Suppressor macrophage treated with lipopolysaccharide for 1 hour (primary cell): ENCODE measurements around the gene MYBBP1A.
"Not testable (repeated sequence)": the region's sequence is repeated elsewhere in the genome, so short reads cannot be mapped to it uniquely, and the experiment has no call there.

Experiments used
- DNase-seq, 3 donors: peaks; one replicate each; pipeline ENCODE4 v3.0.0-alpha.2; 2020 to 2022

The MYBBP1A gene, protein sequence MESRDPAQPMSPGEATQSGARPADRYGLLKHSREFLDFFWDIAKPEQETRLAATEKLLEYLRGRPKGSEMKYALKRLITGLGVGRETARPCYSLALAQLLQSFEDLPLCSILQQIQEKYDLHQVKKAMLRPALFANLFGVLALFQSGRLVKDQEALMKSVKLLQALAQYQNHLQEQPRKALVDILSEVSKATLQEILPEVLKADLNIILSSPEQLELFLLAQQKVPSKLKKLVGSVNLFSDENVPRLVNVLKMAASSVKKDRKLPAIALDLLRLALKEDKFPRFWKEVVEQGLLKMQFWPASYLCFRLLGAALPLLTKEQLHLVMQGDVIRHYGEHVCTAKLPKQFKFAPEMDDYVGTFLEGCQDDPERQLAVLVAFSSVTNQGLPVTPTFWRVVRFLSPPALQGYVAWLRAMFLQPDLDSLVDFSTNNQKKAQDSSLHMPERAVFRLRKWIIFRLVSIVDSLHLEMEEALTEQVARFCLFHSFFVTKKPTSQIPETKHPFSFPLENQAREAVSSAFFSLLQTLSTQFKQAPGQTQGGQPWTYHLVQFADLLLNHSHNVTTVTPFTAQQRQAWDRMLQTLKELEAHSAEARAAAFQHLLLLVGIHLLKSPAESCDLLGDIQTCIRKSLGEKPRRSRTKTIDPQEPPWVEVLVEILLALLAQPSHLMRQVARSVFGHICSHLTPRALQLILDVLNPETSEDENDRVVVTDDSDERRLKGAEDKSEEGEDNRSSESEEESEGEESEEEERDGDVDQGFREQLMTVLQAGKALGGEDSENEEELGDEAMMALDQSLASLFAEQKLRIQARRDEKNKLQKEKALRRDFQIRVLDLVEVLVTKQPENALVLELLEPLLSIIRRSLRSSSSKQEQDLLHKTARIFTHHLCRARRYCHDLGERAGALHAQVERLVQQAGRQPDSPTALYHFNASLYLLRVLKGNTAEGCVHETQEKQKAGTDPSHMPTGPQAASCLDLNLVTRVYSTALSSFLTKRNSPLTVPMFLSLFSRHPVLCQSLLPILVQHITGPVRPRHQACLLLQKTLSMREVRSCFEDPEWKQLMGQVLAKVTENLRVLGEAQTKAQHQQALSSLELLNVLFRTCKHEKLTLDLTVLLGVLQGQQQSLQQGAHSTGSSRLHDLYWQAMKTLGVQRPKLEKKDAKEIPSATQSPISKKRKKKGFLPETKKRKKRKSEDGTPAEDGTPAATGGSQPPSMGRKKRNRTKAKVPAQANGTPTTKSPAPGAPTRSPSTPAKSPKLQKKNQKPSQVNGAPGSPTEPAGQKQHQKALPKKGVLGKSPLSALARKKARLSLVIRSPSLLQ (N-terminal part only)

DNA sequence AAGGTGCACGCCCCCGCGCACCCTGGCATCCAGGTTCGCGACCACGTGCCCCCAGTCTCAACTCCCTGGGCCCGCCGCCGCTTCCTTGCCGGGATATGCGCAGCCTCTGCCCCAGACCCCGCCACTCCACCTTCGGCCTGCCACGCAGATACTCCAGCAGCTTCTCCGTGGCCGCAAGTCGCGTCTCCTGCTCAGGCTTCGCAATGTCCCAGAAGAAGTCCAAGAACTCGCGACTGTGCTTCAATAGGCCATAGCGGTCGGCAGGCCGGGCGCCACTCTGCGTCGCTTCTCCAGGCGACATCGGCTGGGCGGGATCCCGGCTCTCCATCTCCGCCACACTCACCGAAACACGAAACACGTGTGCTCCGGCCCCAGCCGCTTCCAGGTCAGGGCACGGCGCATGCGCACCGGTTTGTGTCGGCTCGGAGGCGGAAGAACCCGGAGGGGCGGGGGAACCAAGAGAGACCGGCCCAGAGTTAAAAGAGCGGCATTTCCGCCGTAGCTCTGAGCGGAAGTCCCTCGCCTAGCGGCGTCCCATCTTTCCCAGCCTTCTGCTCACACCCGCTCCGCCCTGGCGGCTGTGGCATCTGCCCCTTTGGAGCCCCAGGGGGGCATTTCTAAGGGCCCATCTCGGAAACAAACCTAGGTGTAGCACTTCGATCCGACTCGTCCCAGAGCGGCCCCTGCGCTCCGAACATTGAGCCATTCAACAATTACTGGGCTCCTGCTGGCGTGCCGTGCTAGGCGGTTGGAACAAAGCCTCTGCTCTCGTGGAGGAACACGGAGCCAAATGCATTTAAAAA, at the start of gene MYBBP1A:
Gene MYBBP1A, minus strand, starts transcription at position 388 of the 803 bp plus-strand sequence. Its CDS starts 60 bp downstream, at position 328.
- peak; percentile 99 to 100 (median 99) for DNase-seq

DNA sequence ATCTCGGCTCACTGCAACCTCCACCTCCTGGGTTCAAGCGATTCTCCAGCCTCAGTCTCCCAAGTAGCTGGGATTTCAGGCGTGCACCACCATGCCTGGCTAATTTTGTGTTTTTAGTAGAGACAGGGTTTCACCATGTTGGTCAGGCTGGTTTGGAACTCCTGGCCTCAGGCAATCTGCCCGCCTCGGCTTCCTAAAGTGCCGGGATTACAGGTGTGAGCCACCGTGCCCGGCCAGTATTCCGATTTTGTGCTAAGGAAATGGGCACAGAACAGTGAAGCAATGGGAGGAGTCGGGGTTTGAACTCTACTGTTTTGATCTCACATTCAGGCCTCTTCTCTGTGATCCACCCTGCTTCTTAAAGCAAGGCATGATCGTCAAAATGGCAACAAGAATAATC, 49.6 kb upstream of the MYBBP1A start:
- not testable (repeated sequence) for DNase-seq

DNA sequence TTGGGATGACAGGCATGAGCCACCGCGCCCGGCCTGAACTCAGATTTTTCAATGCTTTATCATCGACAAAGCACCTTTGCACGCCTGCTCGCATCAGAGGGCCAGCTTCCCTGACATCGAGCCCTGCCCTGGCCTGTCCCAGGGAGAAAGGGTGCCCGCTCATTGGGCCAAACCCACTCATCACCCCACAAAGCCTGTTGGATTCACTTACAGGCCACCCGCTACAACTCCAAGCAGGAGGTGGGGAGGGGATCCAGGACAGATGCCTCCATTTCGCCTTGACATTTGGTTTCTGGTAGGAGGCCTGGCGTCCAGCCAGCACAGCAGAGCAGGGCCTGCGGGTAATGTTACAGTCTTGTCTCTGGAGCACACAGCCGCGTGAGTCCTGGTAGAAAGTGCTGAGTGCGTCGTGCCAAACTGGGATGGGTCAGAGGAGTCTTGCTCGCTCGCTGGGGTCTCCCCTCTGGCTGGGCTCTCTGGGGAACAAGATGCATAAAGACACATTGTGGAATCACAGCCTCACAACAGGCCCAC, 49.0 kb upstream of the MYBBP1A start:
- DNase-seq, result no peak

DNA sequence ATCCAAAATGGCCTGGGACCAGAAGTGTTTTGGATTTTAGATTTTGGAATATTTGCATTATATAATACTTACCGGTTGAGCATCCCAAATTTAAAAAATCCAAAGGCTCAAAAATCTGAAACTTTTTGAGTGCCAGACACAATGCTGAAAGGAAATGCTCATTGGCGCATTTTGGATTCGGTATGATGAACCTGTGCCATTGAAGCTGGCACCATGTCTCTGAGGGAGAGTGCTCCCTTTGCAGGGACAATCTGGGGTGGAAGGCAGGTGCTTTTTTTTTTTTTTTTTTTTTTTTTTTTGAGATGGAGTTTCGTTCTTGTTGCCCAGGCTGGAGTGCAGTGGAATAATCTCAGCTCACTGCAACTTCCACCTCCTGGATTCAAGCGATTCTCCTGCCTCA, 46.9 kb upstream of the MYBBP1A start:
- DNase-seq, result no peak

DNA sequence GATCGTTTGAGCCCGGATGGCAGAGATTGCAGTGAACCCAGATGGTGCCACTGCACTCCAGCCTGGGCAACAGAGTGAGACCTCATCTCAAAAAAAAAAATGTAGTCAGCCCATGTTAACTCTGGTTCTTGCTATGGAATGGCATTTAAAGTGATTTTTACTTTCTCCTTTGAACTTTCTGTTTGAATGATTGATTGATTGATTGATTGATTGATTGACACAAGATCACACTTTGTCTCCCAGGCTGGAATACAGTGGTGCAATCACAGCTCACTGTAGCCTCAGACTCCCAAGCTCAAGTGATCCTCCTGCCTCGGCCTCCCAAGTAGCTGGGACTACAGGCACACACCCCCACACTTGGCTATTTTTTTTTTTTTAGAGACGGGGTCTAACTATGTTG, 46.1 kb upstream of the MYBBP1A start:
- DNase-seq, result no peak

DNA sequence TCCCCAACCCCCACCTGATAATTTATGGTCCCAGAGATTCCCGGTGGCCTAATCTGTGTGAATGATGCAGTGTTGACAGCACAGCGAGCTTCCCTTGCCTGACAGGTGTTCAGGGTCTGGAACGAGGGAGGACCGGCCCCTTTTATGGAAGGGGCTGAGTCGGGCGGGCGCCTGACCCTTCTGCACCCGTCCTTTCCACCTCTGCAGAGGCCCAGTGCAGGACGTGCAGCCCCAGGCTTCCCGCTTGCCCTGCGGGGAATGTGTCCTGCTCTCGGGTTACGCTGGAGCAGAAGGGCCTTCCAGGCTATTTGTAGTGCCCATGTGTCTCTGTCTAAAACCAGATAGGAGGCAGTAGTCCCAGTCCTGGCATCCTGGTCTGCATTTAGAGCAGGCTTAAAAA, 45.4 kb upstream of the MYBBP1A start:
- no peak for DNase-seq

DNA sequence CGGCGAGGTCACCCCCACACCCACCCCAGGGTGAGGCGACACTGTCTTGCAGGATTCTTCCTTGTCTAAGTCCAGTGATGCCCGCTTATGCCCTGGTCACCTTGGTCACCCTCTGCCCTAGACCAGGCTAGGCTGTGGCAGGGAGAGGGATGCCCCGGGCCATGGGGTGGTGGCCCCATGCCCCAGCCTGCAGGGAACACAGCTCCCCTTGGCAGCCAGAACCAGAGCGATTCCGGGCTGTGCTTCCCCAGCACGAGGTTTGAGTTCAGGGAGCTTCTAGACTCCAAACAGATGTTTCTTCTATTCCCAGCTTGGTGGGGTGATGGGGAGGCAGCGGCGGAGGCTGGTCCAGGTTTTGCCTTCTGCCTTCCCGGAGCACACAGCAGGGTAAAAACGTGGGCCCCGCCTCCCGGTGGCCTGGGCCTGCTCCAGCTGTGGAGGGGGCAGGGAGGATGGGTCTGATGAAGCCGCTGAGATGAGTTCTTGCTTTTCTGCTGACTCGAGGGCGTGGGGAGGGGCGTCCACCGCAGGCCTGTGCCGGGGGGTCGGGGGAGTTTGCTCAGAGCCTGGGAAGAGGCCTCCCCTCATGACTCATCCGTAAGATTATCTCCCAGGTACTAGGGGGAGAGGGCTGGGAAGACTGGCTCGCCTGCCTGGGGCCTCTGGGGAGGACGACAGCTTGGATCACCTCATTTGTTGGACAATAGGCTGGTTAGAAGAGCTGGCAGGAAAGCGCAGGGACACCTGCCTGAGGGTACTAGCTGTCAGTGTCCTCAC, 44.5 kb upstream of the MYBBP1A start:
- no peak for DNase-seq

DNA sequence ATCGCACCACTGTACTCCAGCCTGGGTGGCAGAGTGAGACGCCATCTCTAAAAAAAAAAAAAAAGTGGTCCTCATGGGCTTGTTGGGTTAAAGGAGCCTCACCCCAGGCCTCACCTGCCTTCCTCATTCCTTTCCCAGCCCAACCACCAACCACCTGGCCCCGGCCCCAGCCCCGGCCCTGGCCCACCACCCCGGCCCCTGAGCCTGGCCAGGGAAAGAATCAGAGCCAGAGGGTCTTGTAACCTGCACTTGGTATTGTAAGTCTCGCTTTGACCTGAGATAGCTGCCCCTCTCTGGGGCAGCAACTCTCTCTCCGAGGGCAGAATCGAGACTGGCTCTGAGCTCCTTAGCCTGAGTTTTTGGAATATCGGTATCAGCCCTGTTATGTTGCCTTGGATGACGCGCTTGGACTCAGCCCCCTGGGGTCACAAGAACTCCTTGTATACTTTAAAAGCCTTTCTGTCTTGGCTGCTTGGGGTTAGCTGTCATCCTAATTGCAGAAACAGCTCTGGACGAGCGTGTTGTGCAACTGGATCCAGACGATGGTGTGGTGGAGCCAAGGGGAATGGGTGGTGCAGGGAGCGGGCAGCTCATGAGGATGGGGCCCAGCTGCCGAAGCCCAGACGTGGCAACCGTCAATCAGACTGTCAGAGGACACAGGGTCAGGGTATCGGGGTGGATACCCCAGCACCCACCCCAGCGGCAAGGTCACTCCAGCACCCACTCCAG, 43.8 kb upstream of the MYBBP1A start:
- no peak for DNase-seq

DNA sequence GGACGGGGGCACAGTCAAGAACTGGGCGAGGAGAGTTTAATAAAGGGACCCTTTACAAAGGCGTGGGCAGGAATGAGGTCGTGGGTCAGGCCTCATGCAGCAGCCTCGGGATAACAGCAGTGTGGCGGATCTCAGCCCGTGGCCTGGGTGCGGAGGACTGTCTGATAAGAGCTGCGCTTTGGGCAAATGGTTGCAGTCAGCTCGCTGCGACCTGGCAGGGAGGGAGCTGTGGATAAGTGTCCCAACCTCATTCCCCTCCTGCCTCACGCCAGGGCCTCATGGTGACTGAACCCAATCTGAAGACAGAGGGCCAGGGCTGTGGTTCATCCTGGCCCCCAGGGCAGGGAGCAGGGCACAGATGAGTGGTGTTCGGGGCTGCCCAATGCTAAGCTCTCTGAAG, 42.8 kb upstream of the MYBBP1A start:
- DNase-seq, result no peak

DNA sequence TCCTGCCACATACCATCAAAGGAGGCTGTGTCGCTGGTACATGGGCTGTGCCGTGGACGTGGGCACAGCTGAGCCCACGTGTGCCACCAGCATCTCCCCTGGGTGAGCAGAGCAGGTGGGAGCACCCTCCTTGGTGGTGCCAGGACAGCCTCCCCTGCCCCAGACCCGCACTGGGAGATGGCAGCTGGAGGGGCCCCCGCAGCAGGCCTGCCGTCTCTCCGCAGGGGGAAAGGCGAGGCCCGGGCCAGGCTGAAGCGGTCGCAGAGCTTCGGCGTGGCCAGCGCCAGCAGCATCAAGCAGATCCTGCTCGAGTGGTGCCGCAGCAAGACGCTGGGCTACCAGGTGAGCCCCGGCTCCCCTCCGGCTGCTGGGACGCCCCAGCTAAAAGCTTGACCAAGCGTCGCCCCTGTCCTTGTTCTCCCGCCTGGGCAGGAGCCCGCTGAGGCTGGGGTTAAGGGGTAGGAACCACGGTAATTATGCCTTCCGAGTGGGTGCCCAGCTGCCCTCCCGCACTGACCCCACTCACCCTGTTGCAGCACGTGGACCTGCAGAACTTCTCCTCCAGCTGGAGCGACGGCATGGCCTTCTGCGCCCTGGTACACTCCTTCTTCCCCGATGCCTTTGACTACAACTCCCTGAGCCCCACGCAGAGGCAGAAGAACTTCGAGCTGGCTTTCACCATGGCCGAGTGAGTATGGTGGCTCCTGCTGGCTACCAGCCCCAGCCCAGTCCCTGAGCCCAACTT, 41.6 kb upstream of the MYBBP1A start:
- DNase-seq, result no peak

DNA sequence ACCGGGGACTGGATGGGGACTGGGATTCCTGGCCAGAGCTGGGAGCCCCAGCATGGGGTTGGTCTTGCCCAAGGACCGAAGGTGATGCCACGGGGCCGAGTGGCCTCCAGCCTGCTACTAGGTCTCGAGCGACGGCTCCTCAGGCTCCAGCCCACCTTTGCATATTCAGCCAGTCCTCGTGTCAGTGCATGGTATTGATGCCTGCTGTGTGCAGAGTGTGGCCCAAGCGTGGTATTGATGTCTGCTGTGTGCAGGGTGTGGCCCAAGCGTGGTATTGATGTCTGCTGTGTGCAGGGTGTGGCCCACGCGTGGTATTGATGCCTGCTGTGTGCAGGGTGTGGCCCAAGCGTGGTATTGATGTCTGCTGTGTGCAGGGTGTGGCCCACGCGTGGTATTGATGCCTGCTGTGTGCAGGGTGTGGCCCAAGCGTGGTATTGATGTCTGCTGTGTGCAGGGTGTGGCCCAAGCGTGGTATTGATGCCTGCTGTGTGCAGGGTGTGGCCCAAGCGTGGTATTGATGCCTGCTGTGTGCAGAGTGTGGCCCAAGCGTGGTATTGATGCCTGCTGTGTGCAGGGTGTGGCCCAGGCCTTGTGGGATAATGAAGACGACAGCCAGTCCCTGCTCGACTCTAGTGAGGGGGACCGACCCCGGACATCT, 40.6 kb upstream of the MYBBP1A start:
- not testable (repeated sequence) for DNase-seq

DNA sequence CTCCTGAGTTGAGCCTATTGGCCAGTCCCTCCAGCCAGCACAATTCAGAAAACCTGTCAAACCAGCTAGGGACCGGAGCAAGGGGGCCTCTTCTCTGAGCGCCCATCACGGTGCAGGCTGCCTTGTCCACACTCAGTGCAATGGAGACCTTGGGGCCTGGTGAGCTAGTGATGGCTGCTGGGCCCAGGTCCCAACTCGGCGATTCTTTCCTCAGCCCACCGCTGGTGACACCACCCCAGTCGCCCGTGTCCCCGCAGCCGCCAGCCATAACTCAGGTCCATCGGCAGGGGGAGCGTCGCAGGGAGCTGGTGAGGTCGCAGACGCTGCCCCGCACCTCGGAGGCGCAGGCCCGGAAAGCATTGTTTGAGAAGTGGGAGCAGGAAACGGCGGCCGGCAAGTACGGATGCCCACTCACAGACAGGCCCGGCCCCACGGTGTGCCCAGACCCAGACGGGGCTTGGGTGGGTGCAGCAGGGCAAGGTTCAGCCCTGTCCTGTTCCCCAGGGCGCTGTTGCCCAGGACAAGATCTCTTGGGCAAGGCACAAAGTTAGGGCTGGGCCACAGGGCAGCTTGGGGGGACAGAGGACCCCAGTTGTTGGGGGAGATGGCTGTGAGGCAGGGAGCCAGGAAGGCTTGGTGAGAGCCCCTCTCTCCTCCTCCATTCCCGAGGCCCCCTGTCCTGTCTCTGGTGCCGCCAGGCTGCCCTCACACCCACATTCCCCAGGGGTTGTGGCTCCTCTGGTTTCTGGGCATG, 39.9 kb upstream of the MYBBP1A start:
- DNase-seq, result peak; percentile 60 to 79 (median 61)

DNA sequence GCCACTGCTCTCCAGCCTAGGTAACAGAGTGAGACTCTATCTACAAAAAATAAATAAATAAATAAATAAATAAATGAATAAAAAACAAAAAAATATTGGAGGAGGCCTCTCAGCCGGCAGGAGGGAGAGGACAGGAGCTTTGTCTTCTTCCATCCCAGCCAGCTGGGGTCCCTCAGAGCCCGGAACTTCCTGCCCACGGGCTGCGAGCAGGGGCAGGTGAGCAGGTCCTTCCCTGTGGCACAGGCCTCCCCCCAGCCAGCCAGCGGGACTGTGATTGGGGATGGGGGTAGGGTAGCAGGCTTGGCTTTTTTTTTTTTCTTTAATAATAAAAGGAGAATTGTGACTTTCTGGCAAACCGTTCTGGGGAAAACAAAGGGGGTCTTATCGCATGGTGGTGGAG, 39.2 kb upstream of the MYBBP1A start:
- no peak for DNase-seq

DNA sequence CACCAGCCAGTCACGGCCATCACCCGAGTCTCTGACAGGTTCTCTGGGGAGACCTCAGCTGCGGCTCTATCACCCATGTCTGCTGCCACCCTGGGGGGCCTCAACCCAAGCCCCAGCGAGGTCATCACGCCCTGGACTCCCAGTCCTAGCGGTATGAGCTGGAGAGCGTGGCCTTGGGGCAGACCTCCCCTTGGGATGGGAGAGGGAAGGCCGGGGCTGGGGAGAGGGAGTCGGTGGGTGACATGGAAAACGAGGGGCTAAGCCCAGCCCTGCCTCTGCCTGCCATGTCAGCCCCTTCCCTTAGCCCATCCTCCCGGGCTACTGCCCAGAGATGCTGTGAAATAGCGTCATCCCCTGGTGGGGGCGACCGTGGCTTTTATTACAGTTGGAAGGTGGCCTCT, 37.8 kb upstream of the MYBBP1A start:
- no peak for DNase-seq

DNA sequence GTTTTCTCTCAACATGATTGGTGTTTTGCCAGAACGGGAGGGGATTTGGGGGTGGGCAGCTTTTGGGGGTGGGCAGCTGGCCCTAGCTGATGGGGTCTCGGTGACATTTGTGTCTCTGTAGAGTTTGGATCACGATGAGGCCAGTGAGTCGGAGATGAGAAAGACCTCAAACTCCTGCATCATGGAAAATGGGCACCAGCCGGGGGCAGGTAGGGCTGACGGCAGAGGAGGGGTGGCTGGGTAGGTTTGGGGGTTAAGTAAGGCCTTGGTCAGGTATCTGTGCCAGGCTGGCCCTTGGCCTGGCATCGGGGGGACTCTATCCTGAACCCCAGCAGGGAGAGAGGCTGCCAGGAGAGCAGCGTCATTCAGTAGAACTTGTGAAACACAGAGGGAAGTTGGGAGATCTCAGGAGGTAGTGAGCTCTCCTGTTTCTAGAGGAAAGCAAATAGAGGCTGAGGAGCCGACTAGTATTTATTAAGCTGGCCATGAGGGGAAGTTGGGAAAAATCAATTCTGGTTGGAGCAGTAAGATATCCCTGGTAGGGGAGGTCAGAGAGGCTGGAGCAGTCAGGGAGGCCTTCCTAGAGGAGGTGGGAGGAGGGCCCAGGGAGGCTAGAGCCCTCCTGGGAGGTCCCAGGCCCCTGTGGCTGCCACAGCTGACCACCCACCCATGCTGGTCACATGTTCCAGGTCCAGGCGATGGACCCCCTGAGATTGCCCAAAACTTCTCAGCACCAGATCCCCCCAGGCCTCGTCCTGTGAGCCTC, 37.2 kb upstream of the MYBBP1A start:
- DNase-seq, result no peak

DNA sequence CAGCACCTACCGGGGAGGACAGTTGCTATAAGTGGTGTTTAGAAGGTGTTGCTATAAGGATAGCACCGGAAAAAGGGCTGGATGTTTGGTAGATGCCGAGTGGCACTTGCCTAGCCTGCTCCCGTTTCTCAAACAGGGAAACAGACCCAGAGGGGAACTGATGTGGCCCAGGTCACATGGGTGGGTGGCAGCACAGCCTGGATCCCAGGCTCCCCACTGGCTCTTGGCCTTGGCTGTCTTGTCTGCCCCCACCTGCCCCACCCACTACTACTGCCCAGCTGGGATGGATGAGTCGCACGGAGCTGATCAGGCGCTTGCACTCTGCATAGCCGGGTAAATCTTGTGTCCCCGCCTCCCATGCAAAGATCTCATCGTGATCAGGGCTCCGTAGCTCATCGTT, 36.3 kb upstream of the MYBBP1A start:
- peak; percentile 78 to 89 (median 86) for DNase-seq

DNA sequence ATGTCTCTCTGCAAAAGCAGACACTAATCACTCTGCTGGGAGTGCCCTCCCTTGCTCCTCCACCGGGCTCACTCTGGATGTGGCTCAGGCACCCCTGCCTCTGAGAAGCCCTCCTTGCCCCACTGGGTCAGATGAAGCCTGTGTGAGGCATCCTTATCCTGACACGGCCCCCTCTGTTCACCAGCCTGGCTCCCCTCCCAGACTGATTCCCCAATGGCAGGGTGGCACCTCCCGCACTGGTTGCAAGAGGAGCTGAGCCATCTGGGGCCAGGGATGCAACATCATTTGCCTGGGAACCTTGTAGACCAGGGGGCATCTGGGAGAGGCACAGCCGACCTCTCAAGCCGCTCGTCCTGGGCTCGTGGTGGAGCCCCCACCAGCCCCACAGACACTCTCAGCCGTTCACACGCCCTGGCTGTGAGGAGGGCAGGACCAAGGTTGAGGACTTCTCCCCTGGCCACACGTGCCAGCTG, 35.8 kb upstream of the MYBBP1A start:
- no peak for DNase-seq
